ENCODE results near the gene MMAB. TPM values are rescaled to one million over a fixed set of nuclear protein-coding genes. Genes with fewer than 3 reads are reported as not detected.

MMAB gene
- total RNA-seq, 1 experiment from 2014 or later: 24.3 TPM

GRCh38 chr12:109591041-109591440 is 17.7 kb upstream of the MMAB start:
- H3K14ac ChIP-seq (ENCODE audit: insufficient read depth, low read length): no peak overlapping the region
- no peaks in the 10 kb centered on the region for H3K79me1 ChIP-seq (ENCODE audit: insufficient read depth, low read depth, low read length, poor library complexity, severe bottlenecking)
- no peak overlapping the region for H4K5ac ChIP-seq (ENCODE audit: insufficient read length, low read depth, low read length)
- H3K4me2 ChIP-seq (ENCODE audit: insufficient read depth, insufficient read length, low read length): no peak overlapping the region
- H4K20me1 ChIP-seq (ENCODE audit: control insufficient read depth, insufficient read depth, insufficient read length): no peaks in the 10 kb centered on the region
- H3K23me2 ChIP-seq (ENCODE audit: insufficient read length, low read depth, low read length, poor library complexity, severe bottlenecking): no peaks in the 10 kb centered on the region
- H3K18ac ChIP-seq (ENCODE audit: insufficient read length, low read depth, low read length): no peak overlapping the region
- no peaks in the 10 kb centered on the region for H3K27me3 Mint-ChIP-seq (ENCODE audit: low read depth)
- H2BK5ac ChIP-seq (ENCODE audit: insufficient read length, low read length): no peak overlapping the region
- H3K27ac ChIP-seq (ENCODE audit: insufficient read length, low read depth, low read length): no peak overlapping the region
- no peaks in the 10 kb centered on the region for H3K9me3 ChIP-seq (ENCODE audit: control insufficient read depth, low read depth, low read length)
- H3K27ac Mint-ChIP-seq: peak overlapping the region in 1 of 3 experiments; percentile 35; a peak in 1 of 7 replicates
- no peak overlapping the region for H3K4ac ChIP-seq (ENCODE audit: low read depth, low read length)
- H3T11ph ChIP-seq (ENCODE audit: low read length): no peak overlapping the region
- H3K36me3 Mint-ChIP-seq (ENCODE audit: insufficient read depth in 1 of 3, low read depth in 3 of 3): peaks cover 5 to 35% (median 31%) of the 10 kb centered on the region in 3 experiments; a peak in 4 of 7 replicates
- no peak overlapping the region for H2BK12ac ChIP-seq (ENCODE audit: insufficient read length, low read depth, low read length)
- H2AFZ ChIP-seq (ENCODE audit: low read length): no peak overlapping the region
- H3K27me3 ChIP-seq (ENCODE audit: insufficient read depth, low read length): no peaks in the 10 kb centered on the region
- H3K9me3 Mint-ChIP-seq: no peaks in the 10 kb centered on the region
- no peak overlapping the region for H2AK5ac ChIP-seq (ENCODE audit: insufficient read length, low read length)
- no peak overlapping the region for H2BK20ac ChIP-seq (ENCODE audit: low read depth, low read length, poor library complexity, severe bottlenecking)
- H3K4me1 ChIP-seq (ENCODE audit: insufficient read depth, low read length): no peaks in the 10 kb centered on the region
- no peaks in the 10 kb centered on the region for H3K4me1 Mint-ChIP-seq
- H3K23ac ChIP-seq (ENCODE audit: insufficient read length, low read depth, low read length): no peak overlapping the region
- H3K4me3 Mint-ChIP-seq: no peak overlapping the region
- no peak overlapping the region for H2BK15ac ChIP-seq (ENCODE audit: low read depth, low read length)
- DNase-seq: no peak
- TF ChIP-seq, protein P1, sequence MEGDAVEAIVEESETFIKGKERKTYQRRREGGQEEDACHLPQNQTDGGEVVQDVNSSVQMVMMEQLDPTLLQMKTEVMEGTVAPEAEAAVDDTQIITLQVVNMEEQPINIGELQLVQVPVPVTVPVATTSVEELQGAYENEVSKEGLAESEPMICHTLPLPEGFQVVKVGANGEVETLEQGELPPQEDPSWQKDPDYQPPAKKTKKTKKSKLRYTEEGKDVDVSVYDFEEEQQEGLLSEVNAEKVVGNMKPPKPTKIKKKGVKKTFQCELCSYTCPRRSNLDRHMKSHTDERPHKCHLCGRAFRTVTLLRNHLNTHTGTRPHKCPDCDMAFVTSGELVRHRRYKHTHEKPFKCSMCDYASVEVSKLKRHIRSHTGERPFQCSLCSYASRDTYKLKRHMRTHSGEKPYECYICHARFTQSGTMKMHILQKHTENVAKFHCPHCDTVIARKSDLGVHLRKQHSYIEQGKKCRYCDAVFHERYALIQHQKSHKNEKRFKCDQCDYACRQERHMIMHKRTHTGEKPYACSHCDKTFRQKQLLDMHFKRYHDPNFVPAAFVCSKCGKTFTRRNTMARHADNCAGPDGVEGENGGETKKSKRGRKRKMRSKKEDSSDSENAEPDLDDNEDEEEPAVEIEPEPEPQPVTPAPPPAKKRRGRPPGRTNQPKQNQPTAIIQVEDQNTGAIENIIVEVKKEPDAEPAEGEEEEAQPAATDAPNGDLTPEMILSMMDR (conservative IDR thresholded peaks at IDR 0.05): no peak
- no peaks in the 10 kb centered on the region for H3K79me2 ChIP-seq (ENCODE audit: insufficient read depth, low read length)
- no peak overlapping the region for H3K56ac ChIP-seq (ENCODE audit: insufficient read length, low read depth, low read length)
- H4K8ac ChIP-seq (replicated peaks; ENCODE audit: insufficient read length, low read depth, low read length): no peak overlapping the region
- H2BK120ac ChIP-seq (ENCODE audit: low read depth, low read length, poor library complexity, severe bottlenecking): no peak overlapping the region
- no peak overlapping the region for H3K9ac ChIP-seq (ENCODE audit: extremely low read depth, insufficient read length, low read length)
- H4K91ac ChIP-seq (ENCODE audit: insufficient read length, low read depth, low read length): no peak overlapping the region
- no CpG with 5 or more reads among the region's 10 CpGs for WGBS (ENCODE audit: extremely low coverage, insufficient read length, low lambda C conversion rate)
